Neutrophil (primary cell): ENCODE results near the gene UROC1.

ENCODE experiments used
- H3K27ac ChIP-seq: fragments of 200-600 bp; sonication (generic); 2 replicates; pipeline ENCODE4 v1.5.1; 2016; ENCODE audit warnings: mild to moderate bottlenecking, moderate library complexity
- H3K27me3 ChIP-seq: fragments of 200-600 bp; sonication (generic); 2 replicates; pipeline ENCODE4 v1.6.0; 2016; ENCODE audit warnings: mild to moderate bottlenecking
- H3K36me3 ChIP-seq: fragments of 200-600 bp; sonication (generic); 2 replicates; pipeline ENCODE4 v1.5.1; 2017
- H3K4me1 ChIP-seq, 2 experiments: fragments of 200-600 bp in 1 of 2; sonication (generic) in 1 of 2; 1 replicate in 1 of 2; 2 replicates in 1 of 2; pipeline versions ENCODE4 v1.5.1 to v1.6.1; 2013 to 2016; ENCODE audit warnings: low read depth in 1 of 2, low read length in 1 of 2, mild to moderate bottlenecking in 1 of 2, moderate library complexity in 1 of 2; ENCODE audit not compliant: control insufficient read depth in 1 of 2, insufficient read depth in 1 of 2
- H3K4me3 ChIP-seq, 2 experiments: fragments of 200-600 bp in 1 of 2; sonication (generic) in 1 of 2; 1 replicate in 1 of 2; 2 replicates in 1 of 2; pipeline ENCODE4 v1.5.1; 2013 to 2016; ENCODE audit warnings: low read depth in 1 of 2, low read length in 1 of 2, mild to moderate bottlenecking in 1 of 2, moderate library complexity in 1 of 2
- H3K9me3 ChIP-seq: fragments of 200-600 bp; sonication (generic); 2 replicates; pipeline ENCODE4 v1.5.1; 2016
- CTCF ChIP-seq: fragments of 200-600 bp; sonication (generic); IDR thresholded peaks from 2 replicates; pipeline ENCODE4 v1.5.1; 2016; ENCODE audit warnings: antibody characterized with exemption

UROC1 gene

GRCh38 chr3:126517291-126517951, at the start of gene UROC1:
UROC1 (minus strand) TSS chr3:126517773; CDS start chr3:126517719, 54 bp downstream.
- Histone ChIP-seq H3K36me3 (no peaks in the 10 kb centered on the region), H3K4me3 (no peak within 1 kb of the TSS), H3K9me3 (no peaks in the 10 kb centered on the region), H3K27me3 (peaks cover 9% of the 10 kb centered on the region), H3K27ac (no peak within 1 kb of the TSS), H3K4me1 (peaks cover 2 to 4% of the 10 kb centered on the region in 2 experiments)
- TF ChIP-seq CTCF = no peak

- no peak for TF ChIP-seq CTCF
- no peaks in the 10 kb centered on the region for H3K36me3 ChIP-seq
- no peak overlapping the region for H3K27ac ChIP-seq
- no peaks in the 10 kb centered on the region for H3K9me3 ChIP-seq
- H3K27me3 ChIP-seq = no peaks in the 10 kb centered on the region
- no peak overlapping the region for H3K4me3 ChIP-seq
- no peaks in the 10 kb centered on the region for H3K4me1 ChIP-seq
Measured at GRCh38 chr3:126562737-126563276, 45.2 kb upstream of the UROC1 start.

GRCh38 chr3:126558336-126559071, 40.9 kb upstream of the UROC1 start, which contains the start of gene C3orf22:
C3orf22 (minus strand) TSS chr3:126558932; CDS start chr3:126553390, 5,542 bp downstream.
- TF ChIP-seq CTCF = no peak
- no peak within 1 kb of the TSS for H3K4me3 ChIP-seq
- H3K27ac ChIP-seq = no peak within 1 kb of the TSS
- H3K9me3 ChIP-seq = no peaks in the 10 kb centered on the region
- H3K27me3 ChIP-seq = no peaks in the 10 kb centered on the region
- no peaks in the 10 kb centered on the region for H3K4me1 ChIP-seq
- H3K36me3 ChIP-seq = no peaks in the 10 kb centered on the region

GRCh38 chr3:126557761-126558160, 40.2 kb upstream of the UROC1 start:
- Histone ChIP-seq H3K4me1 (no peaks in the 10 kb centered on the region), H3K9me3 (no peaks in the 10 kb centered on the region), H3K36me3 (no peaks in the 10 kb centered on the region), H3K27ac (no peak overlapping the region), H3K4me3 (no peak overlapping the region), H3K27me3 (no peaks in the 10 kb centered on the region)
- TF ChIP-seq CTCF = no peak

- Histone ChIP-seq H3K4me1 (no peaks in the 10 kb centered on the region), H3K27ac (no peak overlapping the region), H3K4me3 (no peak overlapping the region), H3K9me3 (no peaks in the 10 kb centered on the region), H3K36me3 (no peaks in the 10 kb centered on the region), H3K27me3 (no peaks in the 10 kb centered on the region)
- no peak for TF ChIP-seq CTCF
Measured at GRCh38 chr3:126557415-126557745, 39.8 kb upstream of the UROC1 start.
